ENCODE results near the gene VPS26A.
"Not testable (repeated sequence)": the region's sequence is repeated elsewhere in the genome, so short reads cannot be mapped to it uniquely, and the experiment has no call there.

Gene VPS26A

DNA sequence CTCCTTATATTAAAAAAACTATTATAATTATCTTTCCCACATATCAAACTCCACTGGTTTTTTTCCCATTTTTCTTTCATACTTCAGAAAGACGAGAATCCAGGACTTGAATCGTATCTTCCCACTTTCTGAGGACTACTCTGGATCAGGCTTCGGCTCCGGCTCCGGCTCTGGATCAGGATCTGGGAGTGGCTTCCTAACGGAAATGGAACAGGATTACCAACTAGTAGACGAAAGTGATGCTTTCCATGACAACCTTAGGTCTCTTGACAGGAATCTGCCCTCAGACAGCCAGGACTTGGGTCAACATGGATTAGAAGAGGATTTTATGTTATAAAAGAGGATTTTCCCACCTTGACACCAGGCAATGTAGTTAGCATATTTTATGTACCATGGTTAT is 20.2 kb upstream of the VPS26A start:
- no peak for FAIRE-seq

DNA sequence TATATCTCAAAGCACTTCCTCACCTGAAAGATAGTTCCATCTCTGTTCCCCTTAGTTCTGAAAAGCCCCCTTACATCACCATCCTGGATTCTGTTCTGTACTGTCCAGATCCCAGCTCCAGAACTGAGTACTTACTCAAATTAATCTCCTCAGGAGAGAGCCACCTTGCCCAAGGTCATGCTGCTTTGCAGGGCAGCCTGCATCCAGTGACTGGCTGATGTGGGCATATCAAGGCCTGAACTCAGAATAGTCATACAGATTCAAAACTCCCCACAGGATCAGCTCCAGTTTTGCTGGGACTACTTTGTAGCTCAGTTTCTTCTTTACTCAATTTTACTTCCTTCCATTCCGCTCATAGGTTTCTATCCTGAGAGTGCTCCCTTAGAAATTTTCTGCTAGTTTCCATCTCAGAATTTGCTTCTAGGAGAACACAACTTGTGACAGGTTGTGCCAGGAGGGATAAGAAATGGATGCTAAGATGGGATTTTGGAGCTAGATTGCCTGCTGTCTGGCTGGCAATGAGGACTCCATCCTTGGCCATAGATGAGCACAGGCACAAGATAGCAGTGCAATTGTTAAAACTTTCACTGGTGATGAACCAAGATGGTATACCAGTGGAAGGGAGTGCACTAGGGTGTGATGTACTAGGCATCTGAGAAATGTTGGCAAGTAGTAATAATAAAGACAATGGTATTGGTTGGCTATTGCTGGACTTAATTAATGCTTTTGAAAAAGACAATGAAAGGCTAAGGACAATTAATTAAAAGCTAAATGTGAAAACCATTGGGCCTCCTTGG is 18.8 kb upstream of the VPS26A start:
- no peak for FAIRE-seq

DNA sequence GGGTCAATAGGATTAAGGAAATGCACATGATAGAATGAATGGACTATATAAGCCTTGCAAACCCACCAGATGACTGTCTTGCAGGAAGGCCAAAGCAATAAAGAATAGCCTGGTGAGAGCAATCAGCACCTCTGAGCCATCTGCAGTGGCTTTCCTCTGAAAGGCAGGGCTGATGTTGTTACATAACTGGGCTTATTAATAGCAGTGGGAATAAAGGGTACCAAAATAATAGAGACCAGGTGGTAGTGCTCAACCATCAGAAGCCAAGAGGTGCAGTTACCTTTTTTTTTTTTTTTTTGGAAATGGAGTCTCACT is 16.8 kb upstream of the VPS26A start:
- no peak for FAIRE-seq

DNA sequence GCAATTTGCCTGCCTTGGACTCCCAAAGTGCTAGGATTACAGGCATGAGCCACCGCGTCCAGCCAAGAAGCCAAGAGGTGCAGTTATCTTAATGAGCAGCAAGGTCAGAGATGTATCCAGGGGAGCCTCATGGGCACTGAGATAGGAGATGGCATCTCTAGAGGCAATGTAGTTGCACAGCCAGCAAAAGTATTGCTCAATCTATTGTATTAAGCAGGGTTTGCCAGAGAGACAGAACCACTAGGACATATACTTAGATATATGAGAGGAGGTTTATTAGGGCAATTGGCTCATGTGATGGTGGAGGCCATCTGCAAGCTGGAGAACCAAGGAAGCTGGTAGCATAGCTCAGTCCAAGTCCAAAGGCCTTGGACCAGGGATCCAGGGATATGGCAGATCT is 16.3 kb upstream of the VPS26A start:
- FAIRE-seq: no peak

DNA sequence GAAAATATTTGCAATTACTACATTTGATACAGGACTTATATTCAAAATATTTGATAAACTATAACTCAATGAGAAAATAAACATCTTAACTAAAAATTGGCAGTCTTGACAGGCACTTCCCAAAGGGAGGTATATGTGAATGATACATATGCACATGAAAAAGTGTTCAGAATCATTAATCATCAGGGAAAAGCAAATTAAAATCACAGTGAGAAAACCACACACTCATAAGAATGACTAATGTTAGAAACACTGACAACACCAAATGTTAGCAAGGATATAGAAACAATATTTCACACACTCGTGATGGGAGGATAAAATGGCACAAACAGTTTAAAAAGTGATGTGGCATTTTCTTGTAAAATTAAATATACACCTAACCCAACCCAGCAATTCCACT is 4.1 kb upstream of the VPS26A start:
- FAIRE-seq: no peak

DNA sequence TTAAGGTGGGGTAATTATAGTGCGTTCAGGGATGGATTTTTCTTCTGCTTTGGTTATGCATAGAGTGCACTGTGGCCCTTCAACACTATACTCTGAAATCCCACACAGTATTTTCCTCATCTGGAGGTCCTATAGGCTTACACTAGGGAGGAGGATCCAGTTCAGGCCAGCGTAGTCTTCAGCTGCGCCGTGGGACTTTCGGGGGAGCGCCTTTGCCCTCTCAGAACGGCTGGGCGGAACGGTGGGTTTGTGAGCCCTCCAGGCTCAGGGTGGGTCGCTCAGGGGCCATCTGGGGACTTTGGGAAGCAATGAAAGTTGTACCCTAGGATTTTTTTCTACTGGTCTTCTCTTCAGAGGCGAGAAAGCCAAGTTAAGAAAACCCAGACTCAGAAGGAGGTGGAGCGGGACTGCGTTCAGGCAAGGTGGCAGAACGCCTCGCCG is 652 bp upstream of the VPS26A start:
- FAIRE-seq: no peak

DNA sequence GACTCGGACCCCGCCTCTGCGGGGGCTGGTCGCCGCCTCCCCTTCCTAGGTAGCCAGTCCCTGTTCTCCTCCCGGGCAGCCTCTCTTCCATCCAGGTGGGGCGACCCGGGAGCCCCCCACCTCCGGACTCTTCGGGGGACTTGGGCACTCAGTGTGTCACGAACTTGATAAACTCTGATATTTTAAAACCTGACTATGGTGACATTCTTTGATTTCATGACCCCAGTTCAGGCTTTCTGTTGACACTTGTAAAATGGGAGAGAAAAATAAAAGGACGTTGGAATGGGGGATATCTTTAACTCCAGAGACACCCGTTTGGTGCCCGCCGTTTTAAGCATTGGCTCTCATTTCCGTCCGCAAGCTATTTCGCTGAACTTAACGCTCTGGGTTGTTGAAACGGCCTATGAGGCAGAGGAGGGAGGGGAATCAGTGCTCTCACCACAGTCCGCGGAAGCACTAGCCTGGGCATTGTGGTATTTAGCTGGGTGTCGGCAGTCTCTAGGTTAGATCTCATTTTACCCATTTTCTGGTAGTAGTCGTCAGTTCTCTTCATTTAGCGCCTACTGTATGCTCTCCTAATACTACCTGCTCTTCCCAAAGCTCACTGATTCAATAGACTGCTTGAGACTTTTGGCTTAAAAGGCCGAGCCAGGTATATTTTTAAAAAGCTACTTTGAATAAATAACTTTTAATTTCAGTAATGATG is 738 bp downstream of the VPS26A start:
- no peak for FAIRE-seq

DNA sequence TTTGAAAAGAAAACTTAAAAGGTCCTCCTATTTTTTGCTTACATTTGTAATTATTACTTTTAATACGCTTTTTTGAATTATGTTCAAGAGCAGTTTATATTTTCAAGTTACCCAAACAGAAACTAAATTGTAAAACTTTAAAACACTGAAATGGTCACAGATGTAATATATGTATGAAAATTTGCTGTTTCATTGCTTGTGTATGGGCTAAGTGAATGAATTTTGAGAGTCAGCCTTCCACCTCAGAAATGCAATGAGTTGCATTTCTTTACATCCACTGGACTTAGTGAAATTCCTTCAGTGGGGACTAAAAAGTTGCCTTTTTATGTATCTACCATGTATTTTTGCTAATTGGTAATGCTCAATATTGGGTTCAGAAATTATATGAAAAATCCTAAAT is 1.6 kb downstream of the VPS26A start:
- no peak for FAIRE-seq

DNA sequence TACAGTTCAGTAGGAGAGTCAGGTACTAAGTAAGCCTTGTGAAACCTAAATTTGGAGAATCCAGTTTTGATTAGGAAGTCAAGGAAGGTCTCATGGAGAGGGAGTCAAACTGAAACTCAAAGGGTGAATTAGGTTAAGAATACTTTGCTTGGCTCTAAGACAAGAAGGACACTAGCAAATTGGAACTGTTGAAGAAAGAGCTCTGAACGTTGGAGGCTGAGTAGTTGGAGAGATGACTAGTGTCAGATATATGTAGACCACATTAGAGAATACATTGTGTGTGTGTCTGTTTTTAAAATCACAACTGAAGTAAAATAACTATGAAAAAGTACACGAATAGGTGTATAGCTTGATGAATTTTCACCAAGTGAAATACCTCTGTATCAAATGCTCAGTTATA is 6.3 kb downstream of the VPS26A start:
- FAIRE-seq: no peak

DNA sequence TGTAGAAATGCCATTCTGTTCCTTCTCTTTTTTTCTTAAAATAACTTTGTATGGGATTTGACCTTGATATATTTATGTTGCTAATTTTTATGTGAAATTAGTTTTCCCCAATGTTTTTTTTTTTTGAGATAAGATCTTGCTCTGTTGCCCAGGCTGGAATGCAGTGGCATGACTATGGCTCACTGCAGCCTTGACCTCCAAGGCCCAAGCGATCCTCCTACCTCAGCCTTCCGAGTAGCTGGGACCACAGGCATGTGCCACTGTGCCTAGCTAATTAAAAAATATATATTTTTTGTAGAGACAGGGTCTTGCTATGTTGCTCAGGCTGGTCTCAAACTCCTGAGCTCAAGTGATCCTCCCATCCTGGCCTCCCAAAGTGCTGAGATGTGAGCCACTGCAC is 16.0 kb downstream of the VPS26A start:
- no peak for FAIRE-seq

DNA sequence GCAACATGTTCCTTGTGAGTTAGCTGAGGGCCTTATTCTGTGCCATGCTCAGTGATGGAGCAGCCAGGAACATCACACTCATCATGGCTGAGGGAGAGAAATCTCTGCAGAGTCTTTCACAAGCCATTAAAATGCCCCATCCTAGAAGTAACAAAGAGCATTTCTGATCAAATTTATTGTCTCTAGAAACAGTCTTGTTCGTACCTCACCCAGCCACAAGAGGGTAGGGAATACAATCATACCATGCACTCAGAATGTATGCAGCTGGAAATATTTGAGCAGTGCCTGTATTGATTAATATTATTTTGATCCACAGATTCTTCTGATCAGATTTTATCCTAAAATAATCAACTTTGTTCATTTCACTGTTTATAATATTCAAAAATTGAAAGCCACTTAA is 17.3 kb downstream of the VPS26A start:
- FAIRE-seq: no peak

DNA sequence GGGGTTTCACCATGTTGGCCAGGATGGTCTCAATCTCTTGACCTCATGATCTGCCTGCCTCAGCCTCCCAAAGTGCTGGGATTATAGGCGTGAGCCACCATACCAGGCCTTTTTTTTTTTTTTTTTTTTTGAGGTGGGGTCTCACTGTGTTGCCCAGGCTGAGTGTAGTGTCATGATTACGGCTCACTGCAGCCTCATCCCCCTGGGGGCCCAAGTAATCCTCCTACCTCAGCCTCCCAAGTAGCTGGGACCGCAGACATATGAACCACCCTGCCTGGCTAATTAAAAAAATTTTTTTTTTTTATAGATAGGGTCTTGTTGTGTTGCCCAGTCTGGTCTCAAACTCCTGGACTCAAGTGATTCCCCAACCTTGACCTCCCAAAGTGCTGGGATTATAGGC is 18.1 kb downstream of the VPS26A start:
- FAIRE-seq: not testable (repeated sequence)

DNA sequence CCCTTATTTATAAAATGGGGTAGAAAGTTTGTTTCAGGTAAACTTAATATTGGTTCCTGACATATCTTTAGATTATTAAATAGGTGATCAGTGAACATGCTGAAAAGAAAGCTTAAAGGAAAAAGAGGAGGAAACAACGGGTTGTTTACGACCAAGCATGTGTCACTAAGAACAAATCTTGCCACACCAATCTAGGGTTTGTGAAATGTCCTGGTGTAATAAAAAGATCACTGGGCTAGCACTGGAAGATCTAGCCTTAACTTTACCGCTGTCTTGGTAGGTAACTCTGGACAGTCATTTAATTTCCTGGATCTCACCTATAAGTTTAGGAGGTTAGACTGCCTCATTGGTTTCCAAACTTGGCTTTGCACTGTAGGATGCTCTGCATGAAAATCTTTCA is 19.0 kb downstream of the VPS26A start:
- FAIRE-seq: no peak

DNA sequence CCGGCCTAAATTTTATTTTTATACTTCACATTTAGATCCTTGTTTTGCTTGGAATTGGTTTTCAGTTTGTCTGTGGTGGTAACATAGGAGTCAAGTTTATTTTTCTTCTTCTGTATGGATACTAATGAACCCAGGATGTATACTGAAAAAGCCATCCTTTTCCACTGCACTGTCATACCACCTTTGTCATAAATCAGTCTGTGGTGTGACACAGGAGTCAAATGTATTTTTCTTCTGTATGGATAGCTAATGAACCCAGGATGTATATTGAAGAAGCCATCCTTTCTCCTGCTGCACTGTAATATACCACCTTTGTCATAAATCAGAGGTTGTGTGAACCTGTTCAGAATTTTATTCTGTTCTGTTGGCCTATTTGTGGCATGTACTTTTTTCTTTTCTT is 21.4 kb downstream of the VPS26A start:
- no peak for FAIRE-seq

DNA sequence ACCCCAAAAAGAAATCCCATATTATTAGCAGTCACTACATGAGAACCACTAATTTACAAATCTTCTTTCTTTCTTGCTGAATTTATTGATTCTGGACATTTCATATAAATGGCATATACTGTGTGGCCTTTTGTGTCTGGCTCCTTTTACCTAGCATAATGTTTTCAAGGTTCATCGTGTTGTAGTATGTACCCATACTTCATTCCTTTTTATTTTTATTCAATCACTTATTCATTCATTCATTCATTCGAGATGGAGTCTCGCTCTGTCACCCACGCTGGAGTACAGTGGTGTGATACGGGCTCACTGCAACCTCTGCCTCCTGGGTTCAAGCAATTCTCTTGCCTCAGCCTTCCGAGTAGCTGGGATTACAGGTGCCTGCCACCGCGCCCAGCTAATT is 21.9 kb downstream of the VPS26A start:
- FAIRE-seq: no peak

DNA sequence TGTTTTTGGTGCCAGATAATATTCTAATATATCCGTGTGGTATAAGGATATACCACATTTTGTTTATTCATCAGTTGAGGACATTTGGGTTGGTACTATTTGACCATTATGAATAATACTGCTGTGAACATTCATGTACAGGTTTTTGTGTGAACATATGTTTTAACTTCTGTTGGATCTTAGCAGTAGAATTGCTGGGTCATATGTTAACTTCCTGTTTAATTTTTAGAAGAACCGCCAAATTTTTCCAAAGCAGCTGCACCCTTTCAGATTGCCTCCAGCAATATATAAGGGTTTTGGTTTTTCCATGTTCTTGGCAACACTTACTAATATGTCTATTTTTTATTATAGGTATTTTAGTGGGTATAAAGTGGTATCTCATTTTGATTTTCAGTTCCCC is 22.8 kb downstream of the VPS26A start:
- FAIRE-seq: no peak

DNA sequence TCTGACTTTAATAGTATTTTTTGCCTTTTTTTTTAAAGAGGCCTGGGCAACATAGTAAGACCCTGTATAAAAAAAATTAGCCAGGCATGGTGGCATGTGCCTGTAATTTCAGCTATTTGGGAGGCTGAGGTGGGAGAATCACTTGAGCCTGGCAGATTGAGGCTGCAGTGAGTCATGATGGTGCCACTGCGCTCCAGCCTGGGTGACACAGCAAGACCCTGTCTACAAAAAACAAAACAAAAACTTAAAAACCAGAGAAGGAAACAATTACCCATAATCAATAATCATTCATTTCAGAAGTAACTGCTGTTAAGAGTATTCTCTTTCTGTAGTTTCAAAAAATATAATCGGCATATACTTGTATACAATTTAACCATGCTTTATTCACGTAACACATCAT is 28.0 kb downstream of the VPS26A start:
- no peak for FAIRE-seq

DNA sequence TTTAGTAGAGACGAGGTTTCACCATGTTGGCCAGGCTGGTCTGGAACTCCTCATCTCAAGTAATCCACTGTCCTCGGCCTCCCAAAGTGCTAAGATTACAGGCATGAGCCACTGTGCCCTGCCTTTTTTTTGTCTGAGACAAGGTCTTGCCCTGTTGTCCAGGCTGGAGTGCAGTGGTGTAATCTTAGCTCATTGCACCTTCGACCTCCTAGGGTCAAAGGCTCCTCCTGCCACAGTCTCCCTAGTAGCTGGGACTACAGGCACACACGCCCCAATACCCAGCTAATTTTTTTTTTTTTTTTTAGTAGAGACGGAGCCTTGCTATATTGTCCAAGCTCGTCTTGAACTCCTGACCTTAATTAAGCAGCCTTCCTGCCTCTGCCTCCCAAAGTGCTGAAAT is 29.2 kb downstream of the VPS26A start:
- no peak for FAIRE-seq

DNA sequence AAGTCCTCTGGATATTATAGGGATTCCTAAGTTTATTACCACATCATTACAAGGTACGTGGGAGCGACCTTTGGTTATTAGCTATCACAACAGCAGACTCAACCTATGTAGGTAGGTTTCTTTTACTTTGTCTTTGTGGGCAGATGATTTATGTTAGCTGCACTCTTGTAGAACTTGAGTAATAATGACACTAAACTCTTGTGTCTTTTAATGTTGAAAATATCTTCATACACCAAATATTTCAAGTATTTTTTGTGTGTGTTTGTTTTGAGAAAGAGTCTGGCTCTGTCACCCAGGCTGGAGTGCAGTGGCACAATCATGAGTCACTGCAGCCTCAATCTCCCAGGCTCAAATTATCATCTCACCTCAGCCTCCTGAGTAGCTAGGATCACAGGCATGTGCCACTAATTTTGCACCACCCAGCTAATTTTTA is 36.8 kb downstream of the VPS26A start:
- FAIRE-seq: no peak

DNA sequence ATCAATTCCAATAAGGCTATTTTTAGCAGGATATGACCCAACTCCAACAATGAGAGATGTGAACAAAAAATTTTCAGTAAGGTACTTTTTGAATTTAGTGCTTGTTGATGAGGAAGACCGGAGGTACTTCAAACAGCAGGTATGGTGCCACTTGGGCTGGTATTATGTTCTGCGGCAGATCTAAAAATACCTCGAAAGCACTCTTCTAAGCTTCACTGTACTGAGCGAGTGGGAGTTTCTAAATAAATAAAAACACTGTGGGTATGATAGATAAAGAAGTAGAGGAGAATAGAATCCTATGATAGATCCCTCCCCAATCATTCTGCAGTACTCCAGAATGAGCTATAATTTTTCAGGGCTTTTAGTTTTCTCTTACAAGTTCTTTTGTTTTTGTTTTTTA is 44.5 kb downstream of the VPS26A start:
- FAIRE-seq: no peak

DNA sequence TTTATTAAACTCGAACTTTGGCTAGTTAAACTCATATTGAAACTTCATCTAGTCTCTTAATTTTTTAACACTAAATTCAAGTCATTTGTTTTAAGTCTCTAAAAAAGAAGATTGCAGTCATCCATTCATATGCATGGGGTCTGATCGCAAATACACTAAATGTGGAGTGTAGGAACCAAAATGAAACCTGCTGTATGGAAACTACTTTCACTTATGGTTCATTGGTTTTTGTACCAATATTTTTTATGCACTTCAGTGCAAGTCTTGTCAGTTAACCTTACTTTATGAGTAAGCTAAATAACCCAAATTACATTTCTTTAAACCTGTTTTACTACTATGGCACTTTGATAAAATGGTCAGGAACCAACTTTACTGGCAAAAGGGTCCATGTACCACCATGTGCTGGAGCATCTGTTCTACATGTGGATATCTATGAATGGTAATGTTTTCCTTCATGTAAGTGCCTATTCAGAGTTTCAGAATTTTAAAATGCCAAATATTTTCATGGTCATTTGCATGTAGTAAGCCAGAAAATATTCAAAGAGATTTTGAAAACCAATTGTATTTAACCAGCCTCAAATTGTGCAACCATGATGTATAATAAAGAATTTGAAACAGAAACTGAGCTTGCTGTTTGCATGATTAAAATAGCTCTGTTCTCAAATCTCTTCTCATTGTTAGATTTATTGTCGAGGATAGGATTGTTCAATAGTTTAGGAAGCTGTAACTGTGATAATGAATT is 48.4 kb downstream of the VPS26A start:
- FAIRE-seq: no peak

DNA sequence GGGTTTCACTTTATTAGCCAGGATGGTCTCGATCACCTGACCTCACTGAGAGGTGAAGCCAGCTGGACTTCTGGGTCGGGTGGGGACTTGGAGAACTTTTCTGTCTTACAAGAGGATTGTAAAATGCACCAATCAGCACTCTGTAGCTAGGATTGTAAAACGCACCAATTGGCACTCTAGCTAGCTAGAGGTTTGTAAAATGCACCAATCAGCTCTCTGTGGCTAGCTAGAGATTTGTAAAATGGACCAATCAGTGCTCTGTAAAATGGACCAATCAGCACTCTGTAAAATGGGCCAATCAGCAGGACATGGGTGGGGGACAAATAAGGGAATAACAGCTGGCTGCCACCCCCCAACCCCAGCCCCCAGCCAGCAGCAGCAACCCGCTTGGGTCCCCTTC is 51.3 kb downstream of the VPS26A start:
- FAIRE-seq: not testable (repeated sequence)

DNA sequence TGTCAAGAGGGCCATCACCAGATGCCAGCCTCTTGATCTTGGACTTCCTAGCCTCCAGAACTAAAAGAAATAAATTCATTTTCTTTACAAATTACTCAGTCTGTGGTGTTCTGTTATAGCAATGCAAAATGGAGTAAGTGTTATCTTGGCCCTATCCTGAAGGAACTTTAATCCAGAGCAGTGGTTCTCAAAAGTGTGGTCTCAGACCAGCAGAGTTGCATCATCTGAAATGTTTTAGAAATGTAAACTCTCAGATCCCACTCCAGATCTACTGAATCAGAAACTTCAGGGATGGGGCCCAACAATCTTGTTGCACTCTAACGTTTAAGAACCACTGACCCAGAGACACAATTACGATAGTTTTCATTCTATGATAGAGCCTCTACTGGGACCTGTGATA is 52.8 kb downstream of the VPS26A start:
- no peak for FAIRE-seq

DNA sequence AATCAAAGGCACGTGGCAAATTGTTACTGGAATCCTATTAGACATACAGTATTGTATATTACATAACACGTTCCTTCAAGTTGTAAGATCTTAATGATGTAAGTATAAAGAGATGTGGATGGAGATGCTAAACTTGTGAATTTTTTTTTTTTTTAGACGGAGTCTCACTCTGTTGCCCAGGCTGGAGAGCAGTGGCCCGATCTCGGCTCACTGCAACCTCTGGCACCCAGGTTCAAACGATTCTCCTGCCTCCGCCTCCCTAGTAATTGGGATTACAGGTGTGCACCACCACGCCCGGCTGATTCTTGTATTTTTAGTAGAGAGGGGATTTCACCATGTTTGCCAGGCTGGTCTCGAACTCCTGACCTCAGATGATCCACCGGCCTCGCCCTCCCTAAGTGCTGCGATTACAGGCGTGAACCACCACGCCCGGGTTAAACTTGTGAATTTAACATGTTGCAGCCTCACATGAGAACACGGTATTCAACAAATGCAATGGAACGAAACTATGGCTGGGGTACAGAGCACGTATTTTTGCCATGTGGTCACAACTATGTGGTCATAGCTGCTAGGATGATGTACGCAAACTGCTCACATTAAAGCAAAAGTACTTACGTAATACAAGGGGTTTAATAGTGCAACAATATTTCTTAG is 55.2 kb downstream of the VPS26A start:
- no peak for FAIRE-seq
